RKO (cell line): ENCODE data around the gene ARFGAP2.

ENCODE experiments used
- DNase-seq: peaks from one replicate; pipeline ENCODE4 v3.0.0-alpha.2; 2016; ENCODE audit warnings: low spot score

Gene ARFGAP2

DNA sequence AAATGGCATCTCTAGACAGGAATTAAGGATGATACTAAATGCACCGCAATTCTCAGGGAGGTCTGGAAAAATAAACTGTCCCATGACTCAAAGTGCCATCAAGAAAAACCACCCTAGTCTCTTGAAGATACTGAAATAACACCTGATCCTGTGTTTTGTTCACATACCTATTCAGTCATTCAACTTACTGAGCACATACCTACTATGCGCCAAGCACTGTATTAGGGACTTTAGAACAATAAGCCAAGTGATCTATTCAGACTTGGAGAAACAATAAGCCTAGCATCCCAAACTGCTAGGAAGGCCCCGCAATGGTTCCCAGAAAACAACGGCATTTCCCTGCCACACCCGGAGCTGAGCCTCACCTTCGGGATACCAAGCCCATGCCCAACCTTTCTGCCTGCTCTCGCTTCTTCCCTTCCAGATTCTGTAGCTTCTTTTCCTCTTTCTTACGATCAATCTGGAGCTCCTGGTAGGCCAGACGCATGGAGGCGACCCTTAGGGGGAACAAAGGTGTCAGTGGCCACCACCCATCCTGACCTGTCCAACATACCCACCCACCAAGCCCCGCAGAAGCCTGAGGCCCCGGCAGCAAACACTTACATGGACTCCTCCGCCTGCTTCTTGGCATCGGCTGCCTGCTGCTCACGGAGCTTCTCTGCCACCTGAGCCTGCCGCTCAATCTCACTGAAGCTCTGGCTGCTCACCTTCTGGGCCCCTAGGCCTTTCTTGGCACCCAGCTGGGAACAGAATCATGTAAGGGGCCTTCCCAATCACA, 5.4 kb downstream of the ARFGAP2 start:
- DNase-seq = no peak

DNA sequence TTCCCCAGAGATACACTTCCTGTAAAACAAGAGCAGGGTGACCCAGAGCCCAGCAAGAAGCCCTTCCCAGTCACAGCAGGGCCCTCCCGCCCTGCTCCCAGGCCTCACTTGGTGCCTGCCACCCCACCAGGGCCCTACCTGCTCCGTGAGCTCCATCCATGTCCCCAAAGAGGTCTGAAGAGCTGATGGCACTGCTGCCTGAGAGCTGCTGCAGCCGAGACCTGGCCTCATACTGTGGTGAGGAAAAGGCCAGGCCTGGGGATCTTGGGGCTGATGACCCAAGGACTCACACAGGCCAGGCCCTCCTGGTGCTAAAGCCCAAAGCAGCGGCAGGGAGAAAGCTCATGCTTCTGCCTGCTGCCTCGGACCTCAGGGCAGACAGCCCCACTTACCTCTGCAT, 10.3 kb downstream of the ARFGAP2 start:
- DNase-seq = no peak

DNA sequence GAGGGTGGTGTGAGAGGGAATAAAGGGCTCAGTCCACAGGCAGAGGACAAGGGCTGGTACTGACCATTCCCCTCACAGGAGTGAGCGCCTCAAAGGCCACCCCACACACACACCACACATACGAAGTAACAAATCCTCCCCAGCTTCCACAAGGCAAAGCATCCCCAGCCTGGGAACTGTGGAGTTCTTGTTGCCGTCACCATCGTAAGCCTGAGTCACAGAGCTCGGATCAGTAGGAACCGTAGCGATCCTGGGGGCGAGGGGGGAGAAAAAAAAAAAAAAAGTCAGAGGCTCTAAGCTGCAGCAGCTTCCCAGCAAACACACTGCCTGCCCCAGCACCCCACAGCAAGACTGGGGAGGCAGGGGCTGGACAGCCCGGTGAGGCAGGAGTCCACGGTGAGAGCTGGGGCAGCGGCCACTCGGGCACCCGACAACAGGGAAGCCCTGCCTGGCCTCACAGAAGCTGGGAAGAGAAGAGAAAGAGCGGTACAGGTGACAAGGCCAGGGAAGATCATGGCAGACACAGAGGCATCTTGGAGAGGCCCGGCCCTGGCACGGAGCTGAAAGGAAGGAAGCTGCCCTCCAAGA, 11.3 kb downstream of the ARFGAP2 start:
- no peak for DNase-seq

DNA sequence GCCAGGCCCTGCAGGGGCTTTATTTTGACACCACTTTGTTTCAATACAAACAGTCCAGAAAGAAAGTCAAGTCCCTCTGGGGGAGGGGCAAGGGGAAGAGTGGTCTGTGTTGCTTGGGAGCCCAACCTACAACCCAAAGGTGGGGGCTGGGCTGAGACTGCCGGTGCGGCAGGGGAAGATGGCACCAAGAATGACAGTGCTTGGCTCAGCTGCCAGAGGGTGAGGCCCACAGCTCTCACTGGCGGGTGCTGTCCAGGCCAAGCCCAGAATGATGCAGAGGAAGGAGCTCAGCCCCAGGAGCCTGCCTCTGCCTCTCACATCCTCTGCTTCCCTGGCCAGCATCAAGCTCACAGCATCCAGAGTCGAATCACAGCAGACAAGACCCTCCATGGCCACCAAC, 12.4 kb downstream of the ARFGAP2 start:
- no peak for DNase-seq

DNA sequence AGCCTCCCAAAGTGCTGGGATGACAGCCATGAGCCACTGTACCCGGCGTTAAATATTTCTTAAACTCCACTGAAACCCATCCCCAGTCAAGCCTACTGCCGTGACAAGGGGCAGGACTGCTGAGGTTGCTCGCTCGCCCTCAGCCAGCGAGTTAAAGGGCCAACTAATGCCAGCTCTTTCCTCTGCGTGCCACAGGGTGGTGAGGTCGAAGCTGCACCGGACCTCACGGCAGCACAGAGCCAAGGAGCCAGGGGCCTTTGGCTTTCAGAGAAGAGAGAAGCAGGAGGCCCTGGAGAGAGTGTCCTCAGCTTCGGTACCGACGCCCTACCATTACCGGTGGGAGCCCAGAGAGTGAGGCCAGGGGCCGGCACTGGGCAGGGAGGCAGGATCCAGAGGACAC, 12.8 kb downstream of the ARFGAP2 start:
- no peak for DNase-seq

DNA sequence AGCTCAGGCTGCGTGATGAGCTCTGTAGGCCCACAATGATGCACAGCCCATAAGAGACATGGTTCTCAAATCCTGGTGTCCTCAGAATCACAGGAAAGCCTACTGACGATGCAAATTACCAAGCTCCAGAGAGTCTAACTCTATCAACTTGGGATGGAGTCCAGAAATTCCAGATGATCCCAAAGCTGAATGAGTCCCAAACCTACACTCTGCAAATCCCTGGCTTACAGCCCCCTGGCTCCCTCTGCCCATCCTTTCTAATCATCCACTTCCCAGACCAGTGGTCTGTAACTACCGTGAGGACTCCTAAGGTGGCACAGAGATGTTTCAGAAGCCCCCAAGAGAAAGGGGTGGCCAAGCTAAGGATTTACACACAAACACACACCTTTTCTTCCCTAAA, 13.5 kb downstream of the ARFGAP2 start:
- no peak for DNase-seq

DNA sequence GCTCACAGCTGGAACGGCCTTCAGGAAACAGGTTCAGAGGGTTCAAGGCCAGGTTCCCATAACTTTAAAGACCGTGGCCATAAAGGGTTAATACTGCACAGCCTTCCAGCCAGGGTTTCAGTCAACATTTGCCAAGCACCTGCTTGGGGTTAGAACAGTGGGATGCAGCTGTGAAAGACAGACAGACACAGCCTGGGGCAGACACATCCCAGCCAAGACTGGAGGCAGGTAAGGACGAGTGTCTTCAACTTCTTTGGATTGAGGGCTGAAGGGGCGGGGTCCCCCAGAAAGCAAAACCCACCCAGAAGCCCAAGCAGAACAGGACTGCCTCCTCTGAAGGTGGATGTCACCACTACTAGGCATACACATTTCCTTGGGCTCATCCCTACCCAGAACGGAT, 14.3 kb downstream of the ARFGAP2 start:
- DNase-seq = no peak

DNA sequence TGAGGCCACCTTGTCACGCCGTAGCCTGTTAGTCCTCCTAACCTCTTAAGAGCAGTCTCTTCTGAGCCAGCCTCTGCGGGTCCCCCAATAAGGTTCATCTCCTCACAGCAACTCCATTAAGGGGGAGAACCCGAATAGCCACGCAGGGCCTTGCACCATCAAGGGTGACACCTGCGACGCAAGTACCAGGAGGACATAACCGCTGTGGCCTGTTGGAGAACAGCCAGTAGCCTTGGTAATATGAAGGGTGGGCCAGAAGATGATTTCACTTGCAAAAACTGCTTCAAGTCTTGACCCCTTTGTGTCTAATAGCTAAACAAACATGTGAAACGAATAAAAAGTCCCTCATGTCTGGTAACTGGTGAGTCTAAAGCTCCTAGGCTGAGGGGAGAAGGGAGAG, 14.8 kb downstream of the ARFGAP2 start:
- no peak for DNase-seq

DNA sequence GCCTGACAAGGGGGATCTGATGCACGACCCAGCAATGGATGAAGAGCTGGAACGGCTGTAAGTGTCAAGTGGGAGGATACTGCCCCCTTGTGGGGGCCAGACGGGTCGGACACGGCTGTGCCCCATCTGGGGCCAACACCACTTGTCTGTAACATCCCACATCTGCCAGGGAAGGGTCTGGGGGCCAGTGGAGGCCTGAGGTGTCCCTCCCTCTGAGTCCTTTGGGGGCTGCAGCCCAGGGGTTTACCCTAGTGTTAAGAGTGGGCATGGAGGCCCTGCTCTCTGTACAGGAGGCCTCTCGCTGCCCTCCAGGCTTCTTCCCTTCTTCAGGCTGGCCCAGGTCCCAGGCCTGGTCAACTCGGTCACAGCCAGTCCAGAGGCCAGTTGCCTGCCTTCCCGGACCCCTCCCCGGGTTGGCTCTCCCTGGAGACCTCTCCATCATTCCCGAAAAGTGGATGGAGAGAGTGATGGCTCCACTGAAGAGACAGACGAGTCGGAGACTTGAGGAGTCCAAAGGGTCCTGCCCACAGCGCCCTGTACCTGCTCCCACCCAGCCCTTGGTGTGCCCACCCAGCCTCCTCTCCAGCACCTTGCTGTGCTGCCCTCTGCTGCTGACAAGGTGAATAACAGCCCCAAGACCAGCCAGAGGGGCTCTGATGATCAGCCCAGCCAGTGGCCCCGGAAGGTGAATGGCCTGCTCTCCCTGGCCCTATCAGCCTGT, 15.4 kb downstream of the ARFGAP2 start:
- peak; percentile 65 for DNase-seq

DNA sequence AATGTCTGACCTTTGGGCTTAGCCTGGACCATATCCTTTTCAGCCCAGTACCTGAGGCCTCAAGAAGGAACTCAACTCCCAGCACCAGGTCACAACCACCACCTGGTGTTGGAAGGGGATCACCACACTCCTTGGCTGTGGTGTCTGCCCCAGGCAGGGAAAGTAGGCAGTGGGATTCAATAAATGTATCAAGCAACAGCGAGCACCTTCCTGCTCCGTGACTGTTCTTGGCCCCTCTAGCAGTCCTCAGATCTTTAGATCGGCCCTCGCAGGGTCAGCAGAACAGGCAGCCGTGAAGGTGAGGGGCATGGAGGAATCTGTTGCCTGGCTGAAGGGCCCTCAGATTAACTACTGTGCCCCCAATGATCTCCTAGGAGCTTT, 15.9 kb downstream of the ARFGAP2 start:
- DNase-seq = no peak

DNA sequence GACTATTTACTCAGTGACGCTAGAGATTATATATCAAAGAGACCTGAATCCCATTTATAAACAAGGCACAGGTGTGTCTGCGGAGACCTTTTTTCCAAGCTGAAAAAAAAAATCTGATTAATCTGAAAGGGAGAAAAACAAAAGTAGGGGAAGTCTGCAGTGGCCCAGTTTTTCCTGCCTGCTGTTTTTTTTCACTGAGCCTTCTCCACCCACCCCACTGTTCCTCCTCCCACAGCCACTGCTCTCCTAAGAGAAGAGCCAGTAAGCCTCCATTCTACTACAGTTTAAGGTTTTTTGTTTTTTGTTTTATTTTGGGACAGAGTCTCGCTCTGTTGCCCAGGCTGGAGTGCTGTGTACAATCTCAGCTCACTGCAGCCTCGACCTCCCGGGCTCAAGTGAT, 18.4 kb downstream of the ARFGAP2 start:
- no peak for DNase-seq

DNA sequence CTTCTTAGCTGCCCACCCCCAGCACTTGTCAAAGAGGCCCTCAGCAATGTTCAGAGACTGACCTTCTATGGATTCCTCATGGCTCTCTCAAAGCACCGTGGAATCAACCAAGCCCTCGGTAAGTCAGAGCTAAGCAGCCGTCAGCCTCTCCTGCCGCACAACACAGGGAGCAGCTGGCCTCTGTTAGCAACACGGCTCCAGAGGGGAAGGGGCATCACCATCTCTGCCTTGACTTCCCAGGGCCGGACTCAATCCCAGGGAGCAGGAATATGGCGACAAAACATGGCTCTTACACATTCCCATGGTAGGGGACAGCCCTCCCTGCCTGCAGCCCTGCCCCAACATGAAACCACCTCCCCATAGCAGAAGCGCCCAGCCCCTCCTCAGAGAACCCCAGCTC, 18.9 kb downstream of the ARFGAP2 start:
- DNase-seq = no peak

DNA sequence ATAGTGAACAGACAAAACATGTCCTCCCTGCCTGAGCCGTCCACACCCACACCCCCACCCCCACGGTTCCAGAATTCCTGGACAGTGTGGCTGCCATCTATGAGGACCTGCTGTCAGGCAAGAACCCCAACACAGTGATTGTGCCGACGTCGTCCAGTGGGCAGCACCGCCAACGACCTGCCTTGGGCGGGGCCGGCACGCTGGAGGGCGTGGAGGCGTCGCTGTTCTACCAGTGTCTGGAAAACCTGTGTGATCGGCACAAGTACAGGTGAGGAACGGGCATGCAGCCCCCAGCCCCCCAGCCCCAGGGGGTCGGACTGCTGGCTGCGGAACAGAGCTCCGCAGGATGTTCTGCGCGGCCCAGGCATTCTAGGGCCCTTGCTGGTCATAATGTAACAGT, 19.7 kb downstream of the ARFGAP2 start:
- no peak for DNase-seq

DNA sequence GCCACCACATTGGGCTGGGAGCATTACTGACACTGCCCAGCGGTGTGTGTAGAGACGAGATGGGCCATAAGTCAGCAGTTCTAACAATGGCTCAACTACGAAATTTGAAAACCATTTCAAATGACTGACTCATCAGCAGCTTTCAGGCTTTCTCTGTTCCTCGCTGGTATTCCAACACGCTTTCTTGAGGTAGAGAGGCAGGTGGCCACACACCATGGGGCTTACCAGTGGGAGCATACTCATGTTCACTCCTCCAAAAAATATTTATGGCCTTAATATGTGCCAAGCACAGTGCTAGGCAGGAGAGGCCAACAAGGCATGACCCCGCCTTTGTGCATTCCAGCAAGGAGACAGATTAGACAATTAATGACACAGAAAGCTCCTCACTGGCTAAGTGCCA, 20.3 kb downstream of the ARFGAP2 start:
- DNase-seq = no peak

DNA sequence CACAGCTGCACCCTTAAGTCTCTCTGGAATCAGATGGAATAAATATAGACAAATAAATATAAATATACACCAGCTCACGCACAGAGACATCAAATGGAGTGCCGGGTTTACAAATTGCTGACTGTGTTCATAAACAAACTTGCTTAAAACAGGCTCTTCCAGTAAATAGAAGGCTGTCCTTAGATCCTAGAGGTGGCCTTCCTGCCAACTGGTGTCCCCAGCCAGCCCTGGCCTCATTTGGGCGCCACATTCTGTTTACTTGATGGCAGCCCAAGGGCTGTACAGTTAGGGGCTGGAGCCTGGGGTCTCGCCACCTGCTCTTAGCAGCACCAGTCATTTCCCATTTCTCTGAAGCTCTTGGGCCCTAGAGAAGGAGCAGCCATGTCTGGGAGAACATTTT, 20.8 kb downstream of the ARFGAP2 start:
- no peak for DNase-seq

DNA sequence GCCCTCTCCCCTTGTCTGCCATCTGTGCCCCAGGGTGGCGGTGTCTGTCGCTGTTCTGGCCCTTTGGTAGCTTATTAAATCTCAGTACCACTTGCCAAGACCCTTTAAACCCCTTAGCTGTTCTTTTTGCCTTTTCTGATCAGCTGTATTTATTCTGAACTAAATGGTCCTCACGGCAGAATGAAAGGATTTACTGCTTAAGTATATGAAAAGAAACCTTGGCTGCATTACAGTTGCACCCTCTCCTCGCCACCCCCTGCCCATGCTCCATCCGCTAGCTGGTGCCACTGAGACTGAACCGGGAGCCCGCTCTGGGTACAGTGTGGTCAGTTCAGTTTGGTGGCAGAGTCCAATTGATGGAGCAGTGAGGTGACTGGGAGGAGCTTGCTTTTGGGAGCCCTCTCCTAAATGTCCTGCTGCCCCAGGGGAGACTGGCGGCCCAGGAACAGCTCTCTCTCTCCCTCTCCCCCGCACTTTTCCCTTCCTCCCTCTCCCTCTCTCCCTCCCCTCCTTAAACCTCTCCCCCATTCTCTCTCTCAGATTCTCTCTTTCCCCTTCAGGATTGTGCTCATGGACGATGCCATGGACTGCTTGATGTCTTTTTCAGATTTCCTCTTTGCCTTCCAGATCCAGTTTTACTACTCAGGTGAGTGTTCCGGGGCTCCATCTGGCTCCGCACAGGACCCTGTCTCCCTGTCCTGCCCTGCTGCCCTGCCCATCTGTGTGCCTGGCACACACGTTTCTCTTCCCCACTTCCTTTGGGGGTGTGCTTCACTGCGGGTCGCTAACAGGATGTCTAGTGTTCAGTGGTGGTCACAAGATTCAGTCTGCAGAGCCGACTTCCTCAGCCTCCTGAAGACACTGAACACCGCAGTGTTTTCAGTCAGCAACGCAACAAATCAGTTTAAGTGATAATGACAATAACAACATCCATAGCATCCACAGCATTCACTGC, 21.8 kb downstream of the ARFGAP2 start:
- no peak for DNase-seq

DNA sequence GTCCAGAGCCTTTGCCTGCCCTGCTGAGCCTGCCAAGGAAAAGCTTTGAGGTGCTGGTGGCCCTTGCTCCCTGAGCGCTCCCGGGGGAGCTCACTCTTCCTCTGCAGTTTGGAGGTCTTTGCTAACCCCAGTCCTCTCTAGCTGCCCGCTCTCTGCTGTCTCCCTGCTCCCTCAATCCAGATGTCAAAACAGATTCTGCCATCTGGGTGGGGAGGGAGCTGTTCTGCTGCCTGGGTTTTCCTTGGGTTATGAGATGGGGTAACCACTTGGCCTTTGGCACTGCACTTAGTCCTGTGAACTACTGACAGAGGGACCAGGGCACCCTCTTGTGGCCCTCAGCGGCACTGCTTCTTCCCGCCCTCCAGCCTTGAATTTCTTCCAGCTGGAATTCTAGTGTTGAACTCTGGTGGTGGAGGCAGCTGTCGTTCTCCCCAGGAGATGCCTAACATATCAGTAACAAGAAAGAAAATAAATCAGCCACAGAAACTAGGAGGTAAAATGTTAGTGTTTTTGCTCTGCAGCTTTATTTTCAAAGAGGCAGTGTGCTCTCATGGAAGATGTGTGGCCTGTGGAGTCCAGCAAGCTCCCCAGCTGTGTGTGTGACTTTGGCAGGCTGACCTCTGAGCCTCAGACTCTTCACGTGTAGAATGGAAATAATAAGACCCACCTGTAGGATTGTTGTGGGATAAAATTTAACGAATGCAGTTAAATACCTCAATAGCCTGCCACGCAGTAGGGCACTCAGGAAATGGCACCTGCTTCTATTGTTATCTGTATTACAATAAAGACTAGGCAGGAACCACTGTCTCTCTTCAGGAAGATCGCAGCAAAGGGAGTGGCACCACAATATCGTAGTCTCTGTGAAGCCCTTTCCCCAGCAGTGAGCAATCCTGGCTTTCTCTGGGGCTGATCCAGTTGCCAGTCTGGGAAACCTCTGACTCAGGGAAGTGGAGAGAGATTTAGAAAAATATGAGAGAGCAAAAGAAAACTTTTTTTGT, 23.4 kb downstream of the ARFGAP2 start:
- DNase-seq = peak; percentile 82

DNA sequence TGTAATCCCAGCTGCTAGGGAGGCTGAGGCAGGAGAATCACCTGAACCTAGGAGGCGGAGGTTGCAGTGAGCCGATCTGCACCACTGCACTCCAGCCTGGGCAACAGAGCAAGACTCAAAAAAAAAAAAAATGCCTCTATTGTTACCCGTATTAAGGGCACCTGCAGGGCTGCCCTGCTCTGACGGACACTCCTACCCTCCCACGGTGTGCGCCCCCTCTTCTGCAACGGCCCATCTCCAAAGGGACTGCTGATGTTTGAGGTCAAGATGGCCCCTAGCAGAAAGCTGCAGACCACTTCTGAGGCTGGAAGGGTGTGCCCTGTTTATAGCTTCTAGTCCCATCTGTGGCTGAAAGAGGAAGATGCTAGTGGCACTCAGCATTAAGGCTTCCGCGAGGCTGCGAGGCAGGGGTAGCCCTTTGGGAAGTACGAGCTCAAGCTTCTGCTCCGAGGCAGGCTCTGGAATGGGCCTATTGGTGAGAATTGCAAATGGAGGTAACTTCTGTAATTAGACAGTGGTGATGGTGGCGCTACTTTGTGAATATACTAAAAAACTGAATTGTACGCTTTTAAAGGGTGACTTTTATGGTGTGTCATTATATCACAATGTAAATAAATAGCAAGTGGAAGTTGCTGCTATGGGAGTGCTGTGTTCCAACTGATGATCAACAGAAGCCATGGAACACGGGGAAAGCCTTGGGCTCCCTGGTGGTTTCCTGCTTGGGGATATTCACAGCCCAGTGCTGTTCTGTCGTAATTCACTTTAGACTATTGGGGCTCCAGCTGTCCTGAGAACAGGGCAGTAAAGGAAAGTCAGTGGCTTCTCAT, 24.3 kb downstream of the ARFGAP2 start:
- DNase-seq = no peak

DNA sequence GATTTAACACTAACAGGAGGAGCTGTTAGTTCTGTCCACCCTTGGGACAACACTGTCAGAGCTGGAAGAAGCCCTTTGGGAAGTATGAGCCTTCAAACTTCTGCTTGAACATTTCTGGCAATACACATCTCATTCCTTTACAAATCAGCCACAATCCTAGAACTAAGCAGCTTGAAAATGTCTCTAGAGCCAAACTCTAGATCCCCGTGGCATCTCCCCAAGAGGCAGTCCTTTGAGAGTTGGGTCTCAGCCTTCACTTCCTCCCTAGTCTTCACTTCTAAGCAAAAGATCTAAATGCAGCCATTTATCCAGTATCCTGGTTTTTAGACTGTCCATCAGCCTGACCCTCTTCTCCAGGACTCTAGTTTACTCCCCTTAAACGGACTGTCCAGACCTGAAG, 26.9 kb downstream of the ARFGAP2 start:
- no peak for DNase-seq

DNA sequence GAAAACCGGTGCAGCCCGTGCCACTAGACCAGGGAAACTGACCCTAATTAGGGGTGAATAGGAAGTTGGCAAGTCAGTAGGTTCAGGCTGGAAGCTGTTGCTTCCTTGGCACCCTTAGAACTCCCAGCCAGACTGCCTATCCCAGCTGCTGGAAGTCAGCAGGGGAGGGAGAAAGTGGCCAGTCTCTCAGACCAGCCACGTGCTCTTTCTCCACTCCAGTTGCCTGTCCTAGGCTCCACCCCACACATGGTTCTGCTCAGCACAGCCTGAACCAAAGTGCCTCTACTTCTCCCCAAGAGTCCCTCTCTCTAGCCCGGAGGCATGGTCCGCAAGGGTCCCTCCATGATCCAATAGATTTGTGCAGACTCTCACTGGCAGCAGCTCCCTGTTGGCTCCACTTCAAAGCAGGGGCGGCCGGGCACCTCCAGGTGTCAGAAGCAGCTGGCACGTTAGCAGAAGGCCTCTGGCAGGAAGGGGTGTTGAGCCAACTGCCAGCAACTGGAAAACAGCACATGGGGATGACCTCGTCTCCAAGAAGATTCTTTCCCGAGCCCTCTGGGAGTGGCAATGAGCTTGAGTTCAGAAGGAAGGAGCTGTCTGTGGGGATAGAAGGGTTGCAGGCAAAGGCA, 27.7 kb downstream of the ARFGAP2 start:
- DNase-seq = no peak
